WTC11 (cell line): ENCODE data around the gene RADIL. TPM values are rescaled to one million over a fixed set of nuclear protein-coding genes. Genes with fewer than 3 reads are reported as not detected.
A peak's percentile ranks its signal among the peaks of the same experiment; 100 is the strongest.

ENCODE experiments used
- AR ChIP-seq: fragments of 250-450 bp; sonication (Bioruptor Pico); IDR thresholded peaks from 2 replicates; pipeline ENCODE4 v1.9.0; 2021; ENCODE audit warnings: mild to moderate bottlenecking
- ARID4B ChIP-seq: sonication (generic); formaldehyde crosslinking; IDR thresholded peaks from 2 replicates; pipeline ENCODE4 v1.8.0; 2023; ENCODE audit warnings: missing genetic modification reagents, mild to moderate bottlenecking, borderline replicate concordance
- CDX4 ChIP-seq: fragments of 250-450 bp; sonication (Bioruptor Pico); IDR thresholded peaks from 2 replicates; pipeline ENCODE4 v1.9.0; 2021; ENCODE audit warnings: moderate library complexity, mild to moderate bottlenecking, inconsistent platforms, borderline replicate concordance
- CREM ChIP-seq: sonication (generic); formaldehyde crosslinking; IDR thresholded peaks from 2 replicates; pipeline ENCODE4 v1.8.1; 2022; ENCODE audit warnings: mild to moderate bottlenecking, missing genetic modification reagents, moderate library complexity
- FOXJ3 ChIP-seq: sonication (generic); formaldehyde crosslinking; IDR thresholded peaks from 2 replicates; pipeline ENCODE4 v1.9.0; 2021; ENCODE audit warnings: missing genetic modification reagents, mild to moderate bottlenecking, borderline replicate concordance
- GABPB1 ChIP-seq: sonication (generic); formaldehyde crosslinking; IDR thresholded peaks from 2 replicates; pipeline ENCODE4 v1.8.1; 2023; ENCODE audit warnings: mild to moderate bottlenecking, missing genetic modification reagents
- MAX ChIP-seq: sonication (generic); formaldehyde crosslinking; IDR thresholded peaks from 2 replicates; pipeline ENCODE4 v1.8.0; 2022; ENCODE audit warnings: mild to moderate bottlenecking, missing genetic modification reagents
- MLX ChIP-seq: sonication (generic); formaldehyde crosslinking; IDR thresholded peaks from 2 replicates; pipeline ENCODE4 v1.8.1; 2023; ENCODE audit warnings: mild to moderate bottlenecking, missing genetic modification reagents, moderate library complexity
- NFYB ChIP-seq: sonication (generic); formaldehyde crosslinking; conservative IDR thresholded peaks from 2 replicates; pipeline ENCODE4 v1.8.0; 2022; ENCODE audit warnings: low read depth, missing genetic modification reagents
- NR2C2 ChIP-seq: sonication (generic); formaldehyde crosslinking; IDR thresholded peaks from 2 replicates; pipeline ENCODE4 v1.8.0; 2022; ENCODE audit warnings: mild to moderate bottlenecking, missing genetic modification reagents
- PRDM15 ChIP-seq: sonication (generic); formaldehyde crosslinking; IDR thresholded peaks from 2 replicates; pipeline ENCODE4 v1.8.0; 2022; ENCODE audit warnings: missing genetic modification reagents
- RORB ChIP-seq: fragments of 250-450 bp; sonication (Bioruptor Pico); IDR thresholded peaks from 2 replicates; pipeline ENCODE4 v1.9.0; 2021; ENCODE audit warnings: mild to moderate bottlenecking
- TEAD1 ChIP-seq: sonication (generic); formaldehyde crosslinking; IDR thresholded peaks from 2 replicates; pipeline ENCODE4 v1.8.0; 2022; ENCODE audit warnings: mild to moderate bottlenecking, missing genetic modification reagents
- USF2 ChIP-seq: sonication (generic); formaldehyde crosslinking; IDR thresholded peaks from 2 replicates; pipeline ENCODE4 v1.8.1; 2023; ENCODE audit warnings: mild to moderate bottlenecking, missing genetic modification reagents, moderate library complexity
- ZBTB43 ChIP-seq: sonication (generic); formaldehyde crosslinking; IDR thresholded peaks from 2 replicates; pipeline ENCODE4 v1.8.1; 2023; ENCODE audit warnings: mild to moderate bottlenecking, missing genetic modification reagents
- ZMAT4 ChIP-seq: fragments of 250-450 bp; sonication (Bioruptor Pico); IDR thresholded peaks from 2 replicates; pipeline ENCODE4 v1.9.0; 2021; ENCODE audit warnings: mild to moderate bottlenecking
- ZNF219 ChIP-seq: sonication (generic); formaldehyde crosslinking; IDR thresholded peaks from 2 replicates; pipeline ENCODE4 v1.8.0; 2023; ENCODE audit warnings: missing genetic modification reagents, mild to moderate bottlenecking, borderline replicate concordance
- ZNF232 ChIP-seq: sonication (generic); formaldehyde crosslinking; IDR thresholded peaks from 2 replicates; pipeline ENCODE4 v1.8.0; 2022; ENCODE audit warnings: mild to moderate bottlenecking, missing genetic modification reagents
- ZNF281 ChIP-seq: sonication (generic); formaldehyde crosslinking; IDR thresholded peaks from 2 replicates; pipeline ENCODE4 v1.8.0; 2023; ENCODE audit warnings: mild to moderate bottlenecking, missing genetic modification reagents
- total RNA-seq: library from RNA; stranded (reverse); gene quantifications from 3 replicates; pipeline ENCODE4 v1.2.3, GENCODE V29; 2021

The RADIL gene
- total RNA-seq, 1 experiment from 2014 or later, result 11.1 TPM

- TF ChIP-seq ZBTB43 (no peak), NR2C2 (CRISPR knock-in tag) (peak; percentile 84; the same call in 1 of the 2 replicates), ZNF232 (CRISPR knock-in tag) (no peak), RORB (CRISPR knock-in tag) (no peak), CREM (CRISPR knock-in tag) (peak; percentile 84; the same call in 1 of the 2 replicates), FOXJ3 (CRISPR knock-in tag) (no peak), ZMAT4 (no peak), MAX (CRISPR knock-in tag) (peak; percentile 63; the same call in 1 of the 2 replicates), ZNF219 (CRISPR knock-in tag) (no peak), GABPB1 (CRISPR knock-in tag) (peak; percentile 74), CDX4 (CRISPR knock-in tag) (no peak), USF2 (CRISPR knock-in tag) (peak; percentile 100), NFYB (CRISPR knock-in tag) (peak; percentile 82), TEAD1 (CRISPR knock-in tag) (no peak; the same call in 1 of the 2 replicates), AR (CRISPR knock-in tag) (no peak), PRDM15 (CRISPR knock-in tag) (no peak), ARID4B (CRISPR knock-in tag) (peak; percentile 83; the same call in 1 of the 2 replicates), ZNF281 (CRISPR knock-in tag) (no peak), MLX (CRISPR knock-in tag) (no peak)
These were observed 108.2 kb downstream of the RADIL start, which contains the start of gene AP5Z1 (continued) for GRCh38 chr7:4775250-4775847.
